ENCODE results near the gene ALOX12.

GRCh38 chr17:6996256-6997011, 585 bp downstream of the ALOX12 start:
- no peak for TF ChIP-seq CTCF (IDR thresholded peaks at IDR 0.05)
- no peak for TF ChIP-seq EZH2phosphoT487 (IDR thresholded peaks at IDR 0.05)
